HL-60 (cell line): ENCODE results near the gene PHF21B.

ENCODE experiments used
- CTCF ChIP-seq: IDR thresholded peaks from one replicate; pipeline ENCODE4 v1.5.1; 2011; ENCODE audit warnings: low read length, control low read depth, inconsistent platforms; ENCODE audit not compliant: insufficient read depth
- GABPA ChIP-seq: IDR thresholded peaks from 2 replicates; pipeline ENCODE4 v1.6.1; 2012; ENCODE audit warnings: low read depth
- POLR2AphosphoS5 ChIP-seq: IDR thresholded peaks from 2 replicates; pipeline ENCODE4 v1.6.1; 2012; ENCODE audit warnings: low read depth
- REST ChIP-seq: IDR thresholded peaks from 2 replicates; pipeline ENCODE4 v1.6.1; 2012; ENCODE audit warnings: low read depth; ENCODE audit not compliant: insufficient replicate concordance
- SPI1 ChIP-seq: IDR thresholded peaks from 2 replicates; pipeline ENCODE4 v1.6.1; 2012; ENCODE audit warnings: low read depth, mild to moderate bottlenecking, borderline replicate concordance

DNA sequence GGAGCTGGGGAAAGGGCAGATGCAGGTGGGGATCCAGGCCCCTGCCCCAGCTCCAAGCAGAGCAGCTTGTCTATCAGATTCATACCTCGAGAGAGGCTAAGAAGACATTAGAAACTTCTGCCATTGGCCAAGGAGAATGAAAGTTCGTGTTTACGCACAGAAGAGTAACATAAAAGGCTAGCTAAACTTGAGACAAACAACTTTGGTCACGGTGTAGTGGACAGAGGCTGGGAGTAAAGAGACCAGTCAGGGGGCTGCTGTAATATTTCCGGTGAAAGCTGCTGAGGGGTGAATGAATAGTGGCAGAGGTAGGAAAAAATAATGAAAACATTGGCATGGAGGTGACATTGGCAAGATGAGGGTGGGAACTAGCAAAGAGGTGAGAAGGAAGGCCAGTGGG, 22.9 kb downstream of the PHF21B start:
- TF ChIP-seq CTCF (no peak), REST (no peak), POLR2AphosphoS5 (no peak), GABPA (no peak), SPI1 (no peak)
